Astrocyte of the cerebellum (primary cell): ENCODE results near the gene PIGL.

Source experiments
- DNase-seq: peaks from one replicate; pipeline ENCODE4 v3.0.0-alpha.2; 2011; ENCODE audit warnings: low read depth
- H3K4me3 ChIP-seq: 2 replicates; pipeline ENCODE4 v1.5.1; 2011; ENCODE audit warnings: mild to moderate bottlenecking, low read depth, low read length, moderate library complexity
- CTCF ChIP-seq: IDR thresholded peaks from 2 replicates; pipeline ENCODE4 v1.5.1; 2012; ENCODE audit warnings: low read length, low read depth, moderate library complexity, mild to moderate bottlenecking; ENCODE audit errors: missing control alignments
- in situ Hi-C: cut with HindIII; loops from 2 replicates; pipeline ENCODE4 v1.10.0; 2017; ENCODE audit warnings: low sequenced_read_pairs

Gene PIGL

GRCh38 chr17:16217002-16217635 is at the start of gene PIGL:
Gene PIGL (plus strand): TSS chr17:16217210. CDS start chr17:16217227, 17 bp downstream.
- no peak for TF ChIP-seq CTCF
- in situ Hi-C loops = no loop called here
- peak within 1 kb of the TSS; percentile 100 for H3K4me3 ChIP-seq
- DNase-seq = peak; percentile 92

- in situ Hi-C loops = no loop called here
- no peak overlapping the region for H3K4me3 ChIP-seq
- TF ChIP-seq CTCF = no peak
- DNase-seq = peak; percentile 53
These were observed 45.4 kb upstream of the PIGL start for GRCh38 chr17:16171613-16172012.

- DNase-seq = no peak
- no peak overlapping the region for H3K4me3 ChIP-seq
- no peak for TF ChIP-seq CTCF
- in situ Hi-C loops = no loop called here
These were observed 38.2 kb upstream of the PIGL start for GRCh38 chr17:16178836-16179235.

- no peak for DNase-seq
- TF ChIP-seq CTCF = no peak
- no peak overlapping the region for H3K4me3 ChIP-seq
- in situ Hi-C loops = no loop called here
These were observed 35.4 kb upstream of the PIGL start for GRCh38 chr17:16181581-16181980.

GRCh38 chr17:16187642-16188041 is 29.4 kb upstream of the PIGL start:
- in situ Hi-C loops = no loop called here
- DNase-seq = no peak
- no peak overlapping the region for H3K4me3 ChIP-seq
- TF ChIP-seq CTCF = no peak

- in situ Hi-C loops = no loop called here
- DNase-seq = no peak
- no peak overlapping the region for H3K4me3 ChIP-seq
- no peak for TF ChIP-seq CTCF
These were observed 27.1 kb upstream of the PIGL start for GRCh38 chr17:16189791-16190348.
